HepG2 (cell line): ENCODE data around the gene FGA. TPM values are rescaled to one million over a fixed set of nuclear protein-coding genes. Genes with fewer than 3 reads are reported as not detected.
A peak's percentile ranks its signal among the peaks of the same experiment; 100 is the strongest.

Experiments
- EP300 ChIP-seq, 3 experiments: sonication (generic) in 1 of 3; formaldehyde crosslinking in 1 of 3; IDR thresholded peaks; 2 replicates each; pipeline versions ENCODE4 v1.5.1 to v1.6.1; 2011 to 2020; ENCODE audit warnings: low read depth in 2 of 3, low read length in 2 of 3, borderline replicate concordance in 1 of 3, improper control_type of control experiment in 1 of 3, mild to moderate bottlenecking in 1 of 3, missing genetic modification reagents in 1 of 3, moderate library complexity in 1 of 3
- ERF ChIP-seq: IDR thresholded peaks from 2 replicates; pipeline ENCODE4 v1.6.1; 2018; ENCODE audit warnings: missing biosample characterization, missing genetic modification reagents
- FOXJ3 ChIP-seq: sonication (generic); formaldehyde crosslinking; IDR thresholded peaks from 2 replicates; pipeline ENCODE4 v1.4.0; 2020; ENCODE audit warnings: missing genetic modification reagents, mild to moderate bottlenecking, borderline replicate concordance
- GTF3A ChIP-seq: sonication (generic); formaldehyde crosslinking; conservative IDR thresholded peaks from 2 replicates; pipeline ENCODE4 v1.4.0; 2020; ENCODE audit warnings: mild to moderate bottlenecking, missing genetic modification reagents
- HDAC2 ChIP-seq: sonication (generic); formaldehyde crosslinking; IDR thresholded peaks from 2 replicates; pipeline ENCODE4 v1.4.0; 2020; ENCODE audit warnings: missing genetic modification reagents
- HMG20A ChIP-seq: IDR thresholded peaks from 2 replicates; pipeline ENCODE4 v1.6.1; 2016; ENCODE audit warnings: borderline replicate concordance
- KMT2A ChIP-seq: sonication (generic); formaldehyde crosslinking; IDR thresholded peaks from 2 replicates; pipeline ENCODE4 v1.4.0; 2020; ENCODE audit warnings: missing genetic modification reagents
- MED1 ChIP-seq: sonication (generic); formaldehyde crosslinking; IDR thresholded peaks from 2 replicates; pipeline ENCODE4 v1.4.0; 2020; ENCODE audit warnings: missing genetic modification reagents
- MED8 ChIP-seq: sonication (generic); formaldehyde crosslinking; IDR thresholded peaks from 2 replicates; pipeline ENCODE4 v1.8.1; 2023; ENCODE audit warnings: mild to moderate bottlenecking, missing genetic modification reagents; ENCODE audit not compliant: insufficient replicate concordance
- MIXL1 ChIP-seq: IDR thresholded peaks from 2 replicates; pipeline ENCODE4 v1.6.1; 2016
- PAWR ChIP-seq: sonication (generic); formaldehyde crosslinking; IDR thresholded peaks from 2 replicates; pipeline ENCODE4 v1.4.0; 2020; ENCODE audit warnings: missing genetic modification reagents, mild to moderate bottlenecking, borderline replicate concordance
- POLR2A ChIP-seq, 2 experiments: IDR thresholded peaks; 2 replicates each; pipeline ENCODE4 v1.6.1; 2011; ENCODE audit warnings: low read depth in 2 of 2, low read length in 2 of 2, mild to moderate bottlenecking in 1 of 2, moderate library complexity in 1 of 2; ENCODE audit not compliant: insufficient read depth in 1 of 2
- RARA ChIP-seq: IDR thresholded peaks from 2 replicates; pipeline ENCODE4 v1.6.1; 2016; ENCODE audit warnings: missing genetic modification reagents, missing compliant biosample characterization
- RCOR2 ChIP-seq: IDR thresholded peaks from 2 replicates; pipeline ENCODE4 v1.6.1; 2016; ENCODE audit warnings: missing biosample characterization, missing genetic modification reagents
- RORA ChIP-seq: sonication (generic); formaldehyde crosslinking; IDR thresholded peaks from 2 replicates; pipeline ENCODE4 v1.5.0; 2020; ENCODE audit warnings: mild to moderate bottlenecking, missing genetic modification reagents, moderate library complexity
- SMAD3 ChIP-seq: sonication (generic); formaldehyde crosslinking; IDR thresholded peaks from 2 replicates; pipeline ENCODE4 v1.4.0; 2020; ENCODE audit warnings: missing genetic modification reagents
- SOX5 ChIP-seq: IDR thresholded peaks from 2 replicates; pipeline ENCODE4 v1.6.1; 2016; ENCODE audit warnings: borderline replicate concordance
- SPEN ChIP-seq: sonication (generic); formaldehyde crosslinking; IDR thresholded peaks from 2 replicates; pipeline ENCODE4 v1.5.1; 2020; ENCODE audit warnings: low read depth, mild to moderate bottlenecking, missing genetic modification reagents
- SRSF4 ChIP-seq: fragments of 200-400 bp; formaldehyde crosslinking; IDR thresholded peaks from one replicate; pipeline ENCODE4 v1.6.1; 2018; ENCODE audit warnings: mild to moderate bottlenecking, low read depth, low read length, moderate library complexity; ENCODE audit not compliant: poor library complexity, severe bottlenecking
- ZKSCAN8 ChIP-seq: IDR thresholded peaks from 2 replicates; pipeline ENCODE4 v1.6.1; 2016; ENCODE audit warnings: borderline replicate concordance, missing genetic modification reagents, missing compliant biosample characterization
- ZNF121 ChIP-seq: sonication (generic); formaldehyde crosslinking; IDR thresholded peaks from 2 replicates; pipeline ENCODE4 v1.5.0; 2020; ENCODE audit warnings: mild to moderate bottlenecking, missing genetic modification reagents
- ZNF335 ChIP-seq: sonication (generic); formaldehyde crosslinking; IDR thresholded peaks from 2 replicates; pipeline ENCODE4 v1.4.0; 2020; ENCODE audit warnings: missing genetic modification reagents
- ZNF550 ChIP-seq: sonication (generic); formaldehyde crosslinking; IDR thresholded peaks from 2 replicates; pipeline ENCODE4 v1.4.0; 2020; ENCODE audit warnings: mild to moderate bottlenecking, missing genetic modification reagents, borderline replicate concordance
- ZNF775 ChIP-seq: sonication (generic); formaldehyde crosslinking; IDR thresholded peaks from 2 replicates; pipeline ENCODE4 v1.4.0; 2020; ENCODE audit warnings: missing genetic modification reagents, mild to moderate bottlenecking, moderate library complexity, borderline replicate concordance
- ZSCAN9 ChIP-seq: IDR thresholded peaks from 2 replicates; pipeline ENCODE4 v1.6.1; 2016; ENCODE audit warnings: borderline replicate concordance
- polyA plus RNA-seq, 8 experiments: library from polyadenylated mRNA; depleted of rRNA in 3 of 8; stranded (reverse) in 7 of 8; unstranded in 1 of 8; fragments of >200 nt; fragmentation: Illumina TruSeq in 4 of 8; extraction: Trizol in 4 of 8; gene quantifications; 2 replicates each; pipeline versions ENCODE4 v1.2.1 to v1.2.3, GENCODE V29; 2011 to 2016; ENCODE audit warnings: low read depth in 4 of 8, missing spikeins in 1 of 8, mixed read lengths in 1 of 8; ENCODE audit not compliant: insufficient read depth in 1 of 8
- total RNA-seq, 5 experiments: library from RNA; depleted of rRNA; stranded (reverse); fragments of >200 nt; fragmentation: Illumina TruSeq; extraction: Trizol; gene quantifications; 2 replicates each; pipeline ENCODE4 v1.2.3, GENCODE V29; 2016; ENCODE audit warnings: low read depth in 1 of 5
- TF ChIP-seq, protein P1 (sequence below): sonication (generic); formaldehyde crosslinking; IDR thresholded peaks from 2 replicates; pipeline ENCODE4 v1.5.1; 2020; ENCODE audit warnings: missing genetic modification reagents, mild to moderate bottlenecking, borderline replicate concordance
- TF ChIP-seq, protein P2 (sequence below): sonication (generic); formaldehyde crosslinking; IDR thresholded peaks from 2 replicates; pipeline ENCODE4 v1.4.0; 2020; ENCODE audit warnings: missing genetic modification reagents
- TF ChIP-seq, protein P3 (sequence below), 2 experiments: fragments of 450-650 bp in 1 of 2; sonication (generic) in 1 of 2; formaldehyde crosslinking; IDR thresholded peaks; 2 replicates each; pipeline versions ENCODE4 v1.5.0 to v1.8.0; 2020 to 2022; ENCODE audit warnings: mild to moderate bottlenecking in 1 of 2, missing genetic modification reagents in 1 of 2

FGA gene
- total and polyA plus RNA-seq, 2 of the 13 experiments (the other 11 are each of a cell fraction or from before 2014, with no cell fraction given), result 640 to 1,523 TPM

DNA sequence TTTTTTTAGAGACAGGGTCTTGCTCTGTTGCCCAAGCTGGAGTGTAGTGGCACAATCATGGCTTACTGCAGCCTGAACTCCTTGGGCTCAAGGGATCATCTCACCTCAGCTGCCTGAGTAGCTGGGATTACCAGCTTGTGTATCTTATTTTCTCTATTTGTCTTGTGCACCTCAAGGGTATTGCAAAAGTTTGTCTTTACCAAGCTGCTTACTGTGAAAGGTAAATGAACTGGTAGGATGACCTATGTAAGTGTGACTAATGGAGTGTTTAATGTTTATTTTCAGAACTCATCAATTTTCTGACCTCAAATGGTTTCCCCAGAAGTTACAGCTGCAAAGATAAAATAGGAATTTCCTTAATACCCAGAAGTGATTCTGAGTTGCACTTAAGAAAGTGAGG is 5.3 kb upstream of the FGA start (continued):
- TF ChIP-seq, protein P1, sequence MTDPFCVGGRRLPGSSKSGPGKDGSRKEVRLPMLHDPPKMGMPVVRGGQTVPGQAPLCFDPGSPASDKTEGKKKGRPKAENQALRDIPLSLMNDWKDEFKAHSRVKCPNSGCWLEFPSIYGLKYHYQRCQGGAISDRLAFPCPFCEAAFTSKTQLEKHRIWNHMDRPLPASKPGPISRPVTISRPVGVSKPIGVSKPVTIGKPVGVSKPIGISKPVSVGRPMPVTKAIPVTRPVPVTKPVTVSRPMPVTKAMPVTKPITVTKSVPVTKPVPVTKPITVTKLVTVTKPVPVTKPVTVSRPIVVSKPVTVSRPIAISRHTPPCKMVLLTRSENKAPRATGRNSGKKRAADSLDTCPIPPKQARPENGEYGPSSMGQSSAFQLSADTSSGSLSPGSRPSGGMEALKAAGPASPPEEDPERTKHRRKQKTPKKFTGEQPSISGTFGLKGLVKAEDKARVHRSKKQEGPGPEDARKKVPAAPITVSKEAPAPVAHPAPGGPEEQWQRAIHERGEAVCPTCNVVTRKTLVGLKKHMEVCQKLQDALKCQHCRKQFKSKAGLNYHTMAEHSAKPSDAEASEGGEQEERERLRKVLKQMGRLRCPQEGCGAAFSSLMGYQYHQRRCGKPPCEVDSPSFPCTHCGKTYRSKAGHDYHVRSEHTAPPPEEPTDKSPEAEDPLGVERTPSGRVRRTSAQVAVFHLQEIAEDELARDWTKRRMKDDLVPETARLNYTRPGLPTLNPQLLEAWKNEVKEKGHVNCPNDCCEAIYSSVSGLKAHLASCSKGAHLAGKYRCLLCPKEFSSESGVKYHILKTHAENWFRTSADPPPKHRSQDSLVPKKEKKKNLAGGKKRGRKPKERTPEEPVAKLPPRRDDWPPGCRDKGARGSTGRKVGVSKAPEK (CRISPR knock-in tag), result peak; percentile 51; the same call in 1 of the 2 replicates
- TF ChIP-seq SMAD3, result 0 out of 2 replicates have a peak, but pooled peaks have one; percentile 27
- peak; percentile 87 for TF ChIP-seq SOX5
- TF ChIP-seq HDAC2 (CRISPR knock-in tag), result peak; percentile 96
- no peak for TF ChIP-seq POLR2A (IDR thresholded peaks at IDR 0.05; ENCODE audit: insufficient read depth in 1 of 2, low read depth in 2 of 2, low read length in 2 of 2)
- TF ChIP-seq KMT2A (CRISPR knock-in tag), result peak; percentile 27; the same call in 1 of the 2 replicates
- TF ChIP-seq, protein P2, sequence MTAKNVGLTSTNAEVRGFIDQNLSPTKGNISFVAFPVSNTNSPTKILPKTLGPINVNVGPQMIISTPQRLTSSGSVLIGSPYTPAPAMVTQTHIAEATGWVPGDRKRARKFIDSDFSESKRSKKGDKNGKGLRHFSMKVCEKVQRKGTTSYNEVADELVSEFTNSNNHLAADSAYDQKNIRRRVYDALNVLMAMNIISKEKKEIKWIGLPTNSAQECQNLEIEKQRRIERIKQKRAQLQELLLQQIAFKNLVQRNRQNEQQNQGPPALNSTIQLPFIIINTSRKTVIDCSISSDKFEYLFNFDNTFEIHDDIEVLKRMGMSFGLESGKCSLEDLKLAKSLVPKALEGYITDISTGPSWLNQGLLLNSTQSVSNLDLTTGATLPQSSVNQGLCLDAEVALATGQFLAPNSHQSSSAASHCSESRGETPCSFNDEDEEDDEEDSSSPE (CRISPR knock-in tag), result no peak
- peak in 1 of 2 experiments; percentile 98; a peak in 2 of 4 replicates for TF ChIP-seq EP300 (IDR thresholded peaks at IDR 0.05; ENCODE audit: low read depth in 2 of 2, low read length in 2 of 2)
- TF ChIP-seq EP300 (CRISPR knock-in tag; IDR thresholded peaks at IDR 0.05; ENCODE audit: borderline replicate concordance), result peak; percentile 83; the same call in 1 of the 2 replicates
- TF ChIP-seq ERF (CRISPR knock-in tag), result peak; percentile 27; the same call in 1 of the 2 replicates
- TF ChIP-seq RARA (CRISPR knock-in tag), result peak; percentile 98
- TF ChIP-seq ZNF335 (CRISPR knock-in tag), result 0 out of 2 replicates have a peak, but pooled peaks have one; percentile 30
- peak; percentile 73 for TF ChIP-seq RCOR2
- TF ChIP-seq GTF3A (CRISPR knock-in tag), result no peak
- TF ChIP-seq ZNF550 (CRISPR knock-in tag), result no peak
- TF ChIP-seq MED1 (CRISPR knock-in tag), result peak; percentile 93
- peak; percentile 74; the same call in 1 of the 2 replicates for TF ChIP-seq MIXL1 (CRISPR knock-in tag)
- TF ChIP-seq SRSF4, result no peak
- TF ChIP-seq ZNF775 (CRISPR knock-in tag), result no peak
- TF ChIP-seq HMG20A (CRISPR knock-in tag), result peak; percentile 99
- no peak for TF ChIP-seq PAWR
- no peak for TF ChIP-seq SPEN (CRISPR knock-in tag)
- TF ChIP-seq ZKSCAN8 (CRISPR knock-in tag), result 0 out of 2 replicates have a peak, but pooled peaks have one; percentile 30
- TF ChIP-seq, protein P3, sequence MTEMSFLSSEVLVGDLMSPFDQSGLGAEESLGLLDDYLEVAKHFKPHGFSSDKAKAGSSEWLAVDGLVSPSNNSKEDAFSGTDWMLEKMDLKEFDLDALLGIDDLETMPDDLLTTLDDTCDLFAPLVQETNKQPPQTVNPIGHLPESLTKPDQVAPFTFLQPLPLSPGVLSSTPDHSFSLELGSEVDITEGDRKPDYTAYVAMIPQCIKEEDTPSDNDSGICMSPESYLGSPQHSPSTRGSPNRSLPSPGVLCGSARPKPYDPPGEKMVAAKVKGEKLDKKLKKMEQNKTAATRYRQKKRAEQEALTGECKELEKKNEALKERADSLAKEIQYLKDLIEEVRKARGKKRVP (CRISPR knock-in tag; IDR thresholded peaks at IDR 0.05), result peak in 1 of 2 experiments; percentile 80; a peak in 2 of 4 replicates
- peak; percentile 87; the same call in 1 of the 2 replicates for TF ChIP-seq FOXJ3 (CRISPR knock-in tag)
- TF ChIP-seq MED8 (CRISPR knock-in tag), result peak; percentile 45
- TF ChIP-seq ZNF121, result peak; percentile 94
- TF ChIP-seq ZSCAN9, result peak; percentile 80; the same call in 1 of the 2 replicates
- no peak for TF ChIP-seq RORA (CRISPR knock-in tag)
